Measurements from ENCODE around the gene OPHN1.

DNA sequence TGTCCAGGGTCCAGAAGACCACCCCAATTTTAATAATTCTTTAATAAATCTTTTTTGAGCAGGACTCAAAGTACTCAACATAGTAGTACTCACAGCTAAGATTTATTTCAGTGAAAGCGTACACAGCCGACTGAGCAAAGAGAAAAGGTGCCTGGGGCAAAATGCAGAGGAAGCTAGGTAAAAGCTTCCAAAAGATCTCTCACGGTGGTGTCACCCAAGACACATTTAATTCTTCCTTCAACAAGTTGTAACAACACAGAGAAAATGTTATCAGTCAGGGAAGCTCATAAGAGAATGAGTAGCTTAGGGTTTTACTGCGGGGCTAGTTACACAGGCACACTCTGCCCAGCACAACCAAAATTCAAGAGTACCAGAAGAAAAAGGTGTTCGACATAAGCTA, 201.1 kb downstream of the OPHN1 start:
- TF ChIP-seq, protein P1, sequence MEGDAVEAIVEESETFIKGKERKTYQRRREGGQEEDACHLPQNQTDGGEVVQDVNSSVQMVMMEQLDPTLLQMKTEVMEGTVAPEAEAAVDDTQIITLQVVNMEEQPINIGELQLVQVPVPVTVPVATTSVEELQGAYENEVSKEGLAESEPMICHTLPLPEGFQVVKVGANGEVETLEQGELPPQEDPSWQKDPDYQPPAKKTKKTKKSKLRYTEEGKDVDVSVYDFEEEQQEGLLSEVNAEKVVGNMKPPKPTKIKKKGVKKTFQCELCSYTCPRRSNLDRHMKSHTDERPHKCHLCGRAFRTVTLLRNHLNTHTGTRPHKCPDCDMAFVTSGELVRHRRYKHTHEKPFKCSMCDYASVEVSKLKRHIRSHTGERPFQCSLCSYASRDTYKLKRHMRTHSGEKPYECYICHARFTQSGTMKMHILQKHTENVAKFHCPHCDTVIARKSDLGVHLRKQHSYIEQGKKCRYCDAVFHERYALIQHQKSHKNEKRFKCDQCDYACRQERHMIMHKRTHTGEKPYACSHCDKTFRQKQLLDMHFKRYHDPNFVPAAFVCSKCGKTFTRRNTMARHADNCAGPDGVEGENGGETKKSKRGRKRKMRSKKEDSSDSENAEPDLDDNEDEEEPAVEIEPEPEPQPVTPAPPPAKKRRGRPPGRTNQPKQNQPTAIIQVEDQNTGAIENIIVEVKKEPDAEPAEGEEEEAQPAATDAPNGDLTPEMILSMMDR (IDR thresholded peaks at IDR 0.05) = no peak
- no peak for TF ChIP-seq EP300 (IDR thresholded peaks at IDR 0.05; ENCODE audit: low read depth)
- TF ChIP-seq POLR2A (IDR thresholded peaks at IDR 0.05) = no peak
